GM23338 (cell line): ENCODE results near the gene GAL3ST1. TPM values are rescaled to one million over a fixed set of nuclear protein-coding genes. Genes with fewer than 3 reads are reported as not detected.
A peak's percentile ranks its signal among the peaks of the same experiment; 100 is the strongest.
"Not testable (repeated sequence)": the region's sequence is repeated elsewhere in the genome, so short reads cannot be mapped to it uniquely, and the experiment has no call there.

ENCODE experiments used
- ATAC-seq: fragments of 200-7000 bp; cut with Tn5 transposase; 3 replicates; pipeline ENCODE4 v1.9.1; 2020
- DNase-seq: peaks from one replicate; pipeline ENCODE4 v3.0.0-alpha.2; 2015; ENCODE audit warnings: low spot score
- H2AFZ ChIP-seq: fragments of 200-600 bp; sonication (generic); 2 replicates; pipeline ENCODE4 v1.8.0; 2016; ENCODE audit warnings: antibody characterized with exemption, mild to moderate bottlenecking, moderate library complexity
- H3F3A ChIP-seq: fragments of 200-600 bp; sonication (generic); replicated peaks from 2 replicates; pipeline ENCODE4 v1.8.0; 2017; ENCODE audit warnings: antibody characterized with exemption, mixed run types, low read depth
- H3K27ac ChIP-seq: fragments of 200-600 bp; sonication (generic); 2 replicates; pipeline ENCODE4 v1.6.1; 2016; ENCODE audit warnings: low read depth
- H3K27me3 ChIP-seq: fragments of 200-600 bp; sonication (generic); 2 replicates; pipeline ENCODE4 v1.8.0; 2016; ENCODE audit warnings: mild to moderate bottlenecking, mixed run types, moderate library complexity; ENCODE audit not compliant: insufficient read depth
- H3K36me3 ChIP-seq: fragments of 200-600 bp; sonication (generic); 2 replicates; pipeline ENCODE4 v1.8.0; 2016; ENCODE audit warnings: mild to moderate bottlenecking; ENCODE audit not compliant: insufficient read depth
- H3K4me1 ChIP-seq: fragments of 200-600 bp; sonication (generic); 2 replicates; pipeline ENCODE4 v1.8.0; 2016; ENCODE audit warnings: mild to moderate bottlenecking, moderate library complexity; ENCODE audit not compliant: insufficient read depth
- H3K4me2 ChIP-seq: fragments of 200-600 bp; sonication (generic); 2 replicates; pipeline ENCODE4 v1.7.1; 2017; ENCODE audit warnings: mixed run types
- H3K4me3 ChIP-seq: fragments of 200-600 bp; sonication (generic); 2 replicates; pipeline ENCODE4 v1.6.1; 2016; ENCODE audit warnings: mixed run types
- H3K79me2 ChIP-seq: fragments of 200-600 bp; sonication (generic); replicated peaks from 2 replicates; pipeline ENCODE4 v1.8.0; 2017; ENCODE audit warnings: mild to moderate bottlenecking; ENCODE audit not compliant: insufficient read depth
- H3K9me2 ChIP-seq: fragments of 200-600 bp; sonication (generic); 2 replicates; pipeline ENCODE4 v1.8.0; 2017; ENCODE audit not compliant: insufficient read depth
- H4K20me1 ChIP-seq: fragments of 200-600 bp; sonication (generic); replicated peaks from 2 replicates; pipeline ENCODE4 v1.8.0; 2017; ENCODE audit warnings: mild to moderate bottlenecking; ENCODE audit not compliant: insufficient read depth
- H3K27ac Mint-ChIP-seq: 2 replicates; pipeline ENCODE4 v1.8.0; 2020; ENCODE audit warnings: inconsistent platforms, mild to moderate bottlenecking, moderate library complexity, mixed read lengths
- H3K27me3 Mint-ChIP-seq: 3 replicates; pipeline ENCODE4 v1.8.0; 2022; ENCODE audit warnings: low read depth, mild to moderate bottlenecking, moderate library complexity, mixed read lengths, inconsistent platforms; ENCODE audit not compliant: insufficient read depth, poor library complexity
- H3K36me3 Mint-ChIP-seq: 3 replicates; pipeline ENCODE4 v1.8.0; 2021; ENCODE audit warnings: low read depth, mild to moderate bottlenecking, inconsistent platforms, moderate library complexity, mixed read lengths
- H3K4me1 Mint-ChIP-seq: 3 replicates; pipeline ENCODE4 v1.8.0; 2020; ENCODE audit warnings: mild to moderate bottlenecking, inconsistent platforms, mixed read lengths
- H3K4me3 Mint-ChIP-seq: 3 replicates; pipeline ENCODE4 v1.8.0; 2021; ENCODE audit warnings: moderate library complexity, mild to moderate bottlenecking, inconsistent platforms, mixed read lengths
- H3K9me3 Mint-ChIP-seq: 3 replicates; pipeline ENCODE4 v1.8.0; 2020; ENCODE audit warnings: moderate library complexity, mild to moderate bottlenecking, inconsistent platforms, mixed read lengths
- CREB1 ChIP-seq: fragments of 250-450 bp; sonication (Bioruptor Pico); IDR thresholded peaks from 2 replicates; pipeline ENCODE4 v1.5.0; 2020; ENCODE audit warnings: low read depth, mild to moderate bottlenecking, moderate library complexity
- EZH2 ChIP-seq: fragments of 200-600 bp; sonication (generic); IDR thresholded peaks from one replicate; pipeline ENCODE4 v1.8.0; 2017; ENCODE audit warnings: antibody characterized with exemption, mild to moderate bottlenecking, low read depth; ENCODE audit not compliant: unreplicated experiment
- NANOG ChIP-seq: IDR thresholded peaks from 2 replicates; pipeline ENCODE4 v1.6.1; 2016; ENCODE audit warnings: antibody characterized with exemption, borderline replicate concordance
- POLR2AphosphoS5 ChIP-seq: IDR thresholded peaks from 2 replicates; pipeline ENCODE4 v1.6.1; 2016; ENCODE audit warnings: antibody characterized with exemption, low read depth
- STAT1 ChIP-seq: IDR thresholded peaks from one replicate; pipeline ENCODE4 v1.6.1; 2016; ENCODE audit warnings: antibody characterized with exemption; ENCODE audit not compliant: unreplicated experiment
- ZNF331 ChIP-seq: fragments of 250-450 bp; sonication (Bioruptor Pico); IDR thresholded peaks from 2 replicates; pipeline ENCODE4 v1.5.0; 2020; ENCODE audit warnings: low read depth, mild to moderate bottlenecking, moderate library complexity
- polyA plus RNA-seq: library from polyadenylated mRNA; unstranded; fragments of >200 nt; fragmentation: Nextera tagmentation; extraction: Ambion mirVana; gene quantifications from 2 replicates; pipeline ENCODE4 v1.2.1, GENCODE V29; 2016
- total RNA-seq: library from RNA; depleted of rRNA; stranded (reverse); fragments of >200 nt; shearing (Covaris generic); gene quantifications from 2 replicates; pipeline ENCODE4 v1.2.3, GENCODE V29; 2014
- TF ChIP-seq, protein P1 (sequence below): fragments of 250-450 bp; sonication (Bioruptor Pico); IDR thresholded peaks from 2 replicates; pipeline ENCODE4 v1.5.0; 2020; ENCODE audit warnings: mild to moderate bottlenecking, moderate library complexity
- TF ChIP-seq, protein P2 (sequence below): IDR thresholded peaks from 2 replicates; pipeline ENCODE4 v1.6.1; 2016; ENCODE audit warnings: antibody characterized with exemption

The GAL3ST1 gene
- total and polyA plus RNA-seq, 2 experiments from 2014 or later = 8.2 to 13.3 TPM

DNA sequence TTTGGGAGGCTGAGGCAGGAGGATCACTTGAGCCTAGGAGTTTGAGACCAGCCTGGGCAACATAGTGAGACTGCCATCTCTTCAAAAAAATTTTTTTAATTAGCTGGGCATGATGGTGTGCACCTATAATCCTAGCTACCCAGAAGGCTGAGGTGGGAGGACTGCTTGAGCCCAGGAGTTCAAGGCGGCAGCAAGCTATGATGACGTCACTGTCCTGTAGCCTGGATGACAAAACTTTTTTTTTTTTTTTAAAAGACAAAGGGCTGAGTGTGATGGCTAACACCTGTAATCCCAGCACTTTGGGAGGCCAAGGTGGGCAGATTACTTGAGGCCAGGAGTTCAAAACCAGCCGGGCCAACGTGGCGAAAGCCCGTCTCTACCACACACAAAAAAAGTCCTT, 45.4 kb upstream of the GAL3ST1 start:
- H3K27ac ChIP-seq, H3K4me3 ChIP-seq, DNase-seq, H3K27me3 Mint-ChIP-seq, H3K27me3 ChIP-seq, H3K4me2 ChIP-seq, H3K79me2 ChIP-seq, H3K9me2 ChIP-seq, ATAC-seq, H4K20me1 ChIP-seq, H3K27ac Mint-ChIP-seq, H3K4me3 Mint-ChIP-seq, H3K4me1 Mint-ChIP-seq, H3K9me3 Mint-ChIP-seq, H3K4me1 ChIP-seq, H2AFZ ChIP-seq, H3F3A ChIP-seq, H3K36me3 ChIP-seq: not testable (repeated sequence)
- peaks cover 71% of the 10 kb centered on the region for H3K36me3 Mint-ChIP-seq

DNA sequence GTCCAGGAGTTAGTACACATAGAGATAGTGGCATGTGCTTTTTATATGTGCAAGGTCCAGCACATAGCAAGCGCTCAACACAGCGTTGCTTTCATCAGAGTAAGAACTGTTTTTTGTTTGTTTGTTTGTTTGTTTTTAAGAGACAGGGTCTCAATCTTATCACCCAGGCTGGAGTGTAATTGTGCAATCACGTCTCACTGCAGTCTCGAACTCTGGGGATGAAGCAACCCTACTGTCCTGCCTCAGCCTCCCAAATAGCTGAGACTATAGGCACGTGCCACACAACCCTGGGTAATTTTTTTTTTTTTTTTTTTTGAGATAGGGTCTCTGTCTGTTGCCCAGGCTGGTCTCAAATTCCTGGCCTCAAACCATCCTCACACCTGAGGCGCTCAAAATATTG, 43.4 kb upstream of the GAL3ST1 start:
- H3K4me3 ChIP-seq = no peak overlapping the region
- no peaks in the 10 kb centered on the region for H3K9me2 ChIP-seq
- no peaks in the 10 kb centered on the region for H3K4me1 Mint-ChIP-seq
- H3K27me3 ChIP-seq = no peaks in the 10 kb centered on the region
- no peak overlapping the region for H2AFZ ChIP-seq
- no peaks in the 10 kb centered on the region for H3F3A ChIP-seq
- H3K4me1 ChIP-seq = no peaks in the 10 kb centered on the region
- TF ChIP-seq NANOG = no peak
- H3K4me3 Mint-ChIP-seq = no peak overlapping the region
- peaks cover 3% of the 10 kb centered on the region for H3K36me3 ChIP-seq
- H3K9me3 Mint-ChIP-seq = no peaks in the 10 kb centered on the region
- H3K27ac ChIP-seq = no peak overlapping the region
- no peak overlapping the region for H3K27ac Mint-ChIP-seq
- DNase-seq = no peak
- 0 out of 2 replicates have a peak, but pooled peaks cover 6% of the 10 kb centered on the region for H4K20me1 ChIP-seq
- no peaks in the 10 kb centered on the region for H3K79me2 ChIP-seq
- no peak overlapping the region for H3K4me2 ChIP-seq
- H3K27me3 Mint-ChIP-seq = peaks cover 6% of the 10 kb centered on the region
- peaks cover 74% of the 10 kb centered on the region for H3K36me3 Mint-ChIP-seq
- no peak for ATAC-seq

DNA sequence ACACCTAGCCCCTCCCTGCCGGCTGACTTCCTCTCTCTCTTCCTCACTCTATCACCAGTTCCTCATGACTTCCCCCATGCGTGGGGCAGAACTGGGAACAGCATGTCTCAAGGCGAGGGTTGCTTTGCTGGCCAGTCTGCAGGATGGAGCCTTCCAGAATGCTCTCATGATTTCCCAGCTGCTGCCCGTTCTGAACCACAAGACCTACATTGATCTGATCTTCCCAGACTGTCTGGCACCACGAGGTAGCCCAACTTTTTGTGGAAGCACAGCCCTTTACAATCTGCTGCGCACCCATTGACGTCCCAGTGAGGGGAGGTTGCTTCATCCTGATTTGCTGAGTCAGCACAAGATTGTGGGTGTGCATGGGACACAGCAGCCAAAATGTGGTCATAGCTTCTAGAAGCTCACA, 41.1 kb upstream of the GAL3ST1 start:
- H3K4me3 Mint-ChIP-seq = no peak overlapping the region
- H3K27ac Mint-ChIP-seq = peak overlapping the region; percentile 36; the same call in 1 of the 2 replicates
- peaks cover 74% of the 10 kb centered on the region for H3K36me3 Mint-ChIP-seq
- TF ChIP-seq, protein P1, sequence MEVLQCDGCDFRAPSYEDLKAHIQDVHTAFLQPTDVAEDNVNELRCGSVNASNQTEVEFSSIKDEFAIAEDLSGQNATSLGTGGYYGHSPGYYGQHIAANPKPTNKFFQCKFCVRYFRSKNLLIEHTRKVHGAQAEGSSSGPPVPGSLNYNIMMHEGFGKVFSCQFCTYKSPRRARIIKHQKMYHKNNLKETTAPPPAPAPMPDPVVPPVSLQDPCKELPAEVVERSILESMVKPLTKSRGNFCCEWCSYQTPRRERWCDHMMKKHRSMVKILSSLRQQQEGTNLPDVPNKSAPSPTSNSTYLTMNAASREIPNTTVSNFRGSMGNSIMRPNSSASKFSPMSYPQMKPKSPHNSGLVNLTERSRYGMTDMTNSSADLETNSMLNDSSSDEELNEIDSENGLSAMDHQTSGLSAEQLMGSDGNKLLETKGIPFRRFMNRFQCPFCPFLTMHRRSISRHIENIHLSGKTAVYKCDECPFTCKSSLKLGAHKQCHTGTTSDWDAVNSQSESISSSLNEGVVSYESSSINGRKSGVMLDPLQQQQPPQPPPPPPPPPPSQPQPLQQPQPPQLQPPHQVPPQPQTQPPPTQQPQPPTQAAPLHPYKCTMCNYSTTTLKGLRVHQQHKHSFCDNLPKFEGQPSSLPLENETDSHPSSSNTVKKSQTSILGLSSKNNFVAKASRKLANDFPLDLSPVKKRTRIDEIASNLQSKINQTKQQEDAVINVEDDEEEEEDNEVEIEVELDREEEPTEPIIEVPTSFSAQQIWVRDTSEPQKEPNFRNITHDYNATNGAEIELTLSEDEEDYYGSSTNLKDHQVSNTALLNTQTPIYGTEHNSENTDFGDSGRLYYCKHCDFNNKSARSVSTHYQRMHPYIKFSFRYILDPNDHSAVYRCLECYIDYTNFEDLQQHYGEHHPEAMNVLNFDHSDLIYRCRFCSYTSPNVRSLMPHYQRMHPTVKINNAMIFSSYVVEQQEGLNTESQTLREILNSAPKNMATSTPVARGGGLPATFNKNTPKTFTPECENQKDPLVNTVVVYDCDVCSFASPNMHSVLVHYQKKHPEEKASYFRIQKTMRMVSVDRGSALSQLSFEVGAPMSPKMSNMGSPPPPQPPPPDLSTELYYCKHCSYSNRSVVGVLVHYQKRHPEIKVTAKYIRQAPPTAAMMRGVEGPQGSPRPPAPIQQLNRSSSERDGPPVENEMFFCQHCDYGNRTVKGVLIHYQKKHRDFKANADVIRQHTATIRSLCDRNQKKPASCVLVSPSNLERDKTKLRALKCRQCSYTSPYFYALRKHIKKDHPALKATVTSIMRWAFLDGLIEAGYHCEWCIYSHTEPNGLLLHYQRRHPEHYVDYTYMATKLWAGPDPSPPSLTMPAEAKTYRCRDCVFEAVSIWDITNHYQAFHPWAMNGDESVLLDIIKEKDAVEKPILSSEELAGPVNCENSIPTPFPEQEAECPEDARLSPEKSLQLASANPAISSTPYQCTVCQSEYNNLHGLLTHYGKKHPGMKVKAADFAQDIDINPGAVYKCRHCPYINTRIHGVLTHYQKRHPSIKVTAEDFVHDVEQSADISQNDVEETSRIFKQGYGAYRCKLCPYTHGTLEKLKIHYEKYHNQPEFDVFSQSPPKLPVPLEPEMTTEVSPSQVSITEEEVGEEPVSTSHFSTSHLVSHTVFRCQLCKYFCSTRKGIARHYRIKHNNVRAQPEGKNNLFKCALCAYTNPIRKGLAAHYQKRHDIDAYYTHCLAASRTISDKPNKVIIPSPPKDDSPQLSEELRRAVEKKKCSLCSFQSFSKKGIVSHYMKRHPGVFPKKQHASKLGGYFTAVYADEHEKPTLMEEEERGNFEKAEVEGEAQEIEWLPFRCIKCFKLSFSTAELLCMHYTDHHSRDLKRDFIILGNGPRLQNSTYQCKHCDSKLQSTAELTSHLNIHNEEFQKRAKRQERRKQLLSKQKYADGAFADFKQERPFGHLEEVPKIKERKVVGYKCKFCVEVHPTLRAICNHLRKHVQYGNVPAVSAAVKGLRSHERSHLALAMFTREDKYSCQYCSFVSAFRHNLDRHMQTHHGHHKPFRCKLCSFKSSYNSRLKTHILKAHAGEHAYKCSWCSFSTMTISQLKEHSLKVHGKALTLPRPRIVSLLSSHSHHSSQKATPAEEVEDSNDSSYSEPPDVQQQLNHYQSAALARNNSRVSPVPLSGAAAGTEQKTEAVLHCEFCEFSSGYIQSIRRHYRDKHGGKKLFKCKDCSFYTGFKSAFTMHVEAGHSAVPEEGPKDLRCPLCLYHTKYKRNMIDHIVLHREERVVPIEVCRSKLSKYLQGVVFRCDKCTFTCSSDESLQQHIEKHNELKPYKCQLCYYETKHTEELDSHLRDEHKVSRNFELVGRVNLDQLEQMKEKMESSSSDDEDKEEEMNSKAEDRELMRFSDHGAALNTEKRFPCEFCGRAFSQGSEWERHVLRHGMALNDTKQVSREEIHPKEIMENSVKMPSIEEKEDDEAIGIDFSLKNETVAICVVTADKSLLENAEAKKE (CRISPR knock-in tag) = no peak
- no peak for TF ChIP-seq ZNF331 (CRISPR knock-in tag)
- TF ChIP-seq, protein P2, sequence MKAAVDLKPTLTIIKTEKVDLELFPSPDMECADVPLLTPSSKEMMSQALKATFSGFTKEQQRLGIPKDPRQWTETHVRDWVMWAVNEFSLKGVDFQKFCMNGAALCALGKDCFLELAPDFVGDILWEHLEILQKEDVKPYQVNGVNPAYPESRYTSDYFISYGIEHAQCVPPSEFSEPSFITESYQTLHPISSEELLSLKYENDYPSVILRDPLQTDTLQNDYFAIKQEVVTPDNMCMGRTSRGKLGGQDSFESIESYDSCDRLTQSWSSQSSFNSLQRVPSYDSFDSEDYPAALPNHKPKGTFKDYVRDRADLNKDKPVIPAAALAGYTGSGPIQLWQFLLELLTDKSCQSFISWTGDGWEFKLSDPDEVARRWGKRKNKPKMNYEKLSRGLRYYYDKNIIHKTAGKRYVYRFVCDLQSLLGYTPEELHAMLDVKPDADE = no peak
- no peak for TF ChIP-seq CREB1
- TF ChIP-seq EZH2 = no peak
- TF ChIP-seq STAT1 = no peak
- TF ChIP-seq POLR2AphosphoS5 = no peak
- ATAC-seq (no peak), DNase-seq (no peak)
- Histone ChIP-seq H3K36me3 (peaks cover 11% of the 10 kb centered on the region), H3K27ac (no peak overlapping the region), H2AFZ (no peak overlapping the region), H3K79me2 (no peaks in the 10 kb centered on the region), H3K4me3 (no peak overlapping the region), H3K27me3 (no peaks in the 10 kb centered on the region), H3K9me2 (no peaks in the 10 kb centered on the region), H3F3A (no peaks in the 10 kb centered on the region), H3K4me1 (no peaks in the 10 kb centered on the region), H3K4me2 (no peak overlapping the region), H4K20me1 (0 out of 2 replicates have a peak, but pooled peaks cover 6% of the 10 kb centered on the region)
- no peaks in the 10 kb centered on the region for H3K9me3 Mint-ChIP-seq
- H3K4me1 Mint-ChIP-seq = no peaks in the 10 kb centered on the region
- H3K27me3 Mint-ChIP-seq = peaks cover 3% of the 10 kb centered on the region
